ENCODE results near the gene IPO11.

GRCh38 chr5:62653001-62653863 lies 240.7 kb downstream of the IPO11 start:
- TF ChIP-seq POLR2A (IDR thresholded peaks at IDR 0.05; ENCODE audit: low read depth, low read length) (no peak), POLR2AphosphoS5 (IDR thresholded peaks at IDR 0.05; ENCODE audit: low read depth, low read length) (no peak)

Data from GM12891 (cell line).